Measurements from ENCODE around the gene SHOC1. TPM values are rescaled to one million over a fixed set of nuclear protein-coding genes. Genes with fewer than 3 reads are reported as not detected.
A peak's percentile ranks its signal among the peaks of the same experiment; 100 is the strongest.

Gene SHOC1
- total and polyA plus RNA-seq, 2 donors (not counting 3 experiments of a cell fraction or from before 2014, with no cell fraction given), result not detected

DNA sequence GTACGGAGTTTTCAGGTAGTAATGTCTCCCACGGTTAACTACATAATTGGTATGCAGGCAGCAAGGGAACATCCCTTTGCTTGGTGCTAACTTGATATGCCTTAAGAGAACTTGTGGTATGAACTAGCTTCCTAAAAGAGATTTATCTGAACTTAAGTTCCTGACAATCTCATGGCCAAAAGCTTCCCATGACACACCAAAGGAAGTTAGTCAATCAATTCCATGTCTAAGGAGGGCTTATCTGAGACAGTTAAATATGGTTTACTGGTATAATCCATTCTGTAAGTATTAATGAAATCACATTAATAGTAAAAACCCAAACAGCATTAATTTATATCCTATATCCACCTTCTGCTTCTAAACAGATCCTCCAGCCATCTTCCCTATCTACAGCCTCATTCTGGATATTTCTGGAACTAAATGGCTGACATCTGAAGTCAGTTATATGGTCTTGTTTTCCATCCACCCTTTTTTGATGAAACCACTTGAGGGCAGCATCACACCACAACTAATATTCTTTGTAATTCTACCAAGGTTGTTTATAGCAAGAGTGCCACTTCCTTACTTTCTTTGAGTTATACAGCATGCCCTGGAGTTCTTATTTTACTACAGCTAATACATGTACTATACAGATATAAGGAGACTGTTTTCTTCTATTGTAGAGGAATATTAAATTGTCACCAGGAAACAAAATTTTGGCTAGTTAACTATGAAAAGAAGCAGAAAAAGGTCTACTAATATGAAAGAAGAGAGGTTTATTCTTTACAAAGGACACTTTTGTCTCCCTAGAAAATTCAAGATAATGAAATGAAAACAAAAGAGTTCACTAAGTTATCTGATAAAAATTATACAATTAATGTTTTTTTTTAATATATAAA is 34.7 kb downstream of the SHOC1 start:
- POLR2A ChIA-PET, result interaction anchor here (1.0 kb wide), 2 partner anchors 129 to 314 kb away, joined by 5 to 8 read pairs; partner anchors contain the start of gene DNAJC25
- DNase-seq (ENCODE audit: low read depth, low spot score), result peak; percentile 95
- intact Hi-C loops (cut with micrococcal nuclease) (loop anchor here (1.0 to 5.0 kb wide), 11 partner anchors 67 to 601 kb away; partner anchors contain the start of gene PTBP3), dilution Hi-C loops (cut with MboI; ENCODE audit: extremely low pct_ligation_motif_present, low sequenced_read_pairs) (no loop called here)
- peak overlapping the region; percentile 51 for H3K27ac ChIP-seq (ENCODE audit: insufficient read depth, low read depth, low read length)
- peaks cover 12% of the 10 kb centered on the region for H3K4me1 ChIP-seq (ENCODE audit: control insufficient read depth, extremely low read depth, insufficient read depth, low read length)
- FAIRE-seq, result peak; percentile 31
- no peaks in the 10 kb centered on the region for H3K27me3 ChIP-seq (ENCODE audit: control insufficient read depth in 2 of 2, insufficient read depth in 2 of 2, low read length in 2 of 2)
- H3K36me3 ChIP-seq (ENCODE audit: control insufficient read depth in 2 of 2, extremely low read depth in 1 of 2, insufficient read depth in 2 of 2, low read length in 2 of 2), result no peaks in the 10 kb centered on the region
- H3K9ac ChIP-seq (replicated peaks; ENCODE audit: extremely low read depth, insufficient read depth, low read length), result peak overlapping the region; percentile 57
- no TSS peak for BruUV-seq (replicated peaks)
- peak overlapping the region; percentile 25 for H3K4me2 ChIP-seq (ENCODE audit: insufficient read depth, low read length)
- CTCF ChIA-PET, result interaction anchor here (0.5 to 7.0 kb wide), 42 partner anchors 9 to 1143 kb away, joined by 3 to 256 read pairs (median 4); partner anchors contain the start of genes GNG10 and UGCG
- H3K9me3 ChIP-seq (replicated peaks; ENCODE audit: control insufficient read depth, insufficient read depth, low read length), result no peaks in the 10 kb centered on the region
- no peak overlapping the region for H3K4me3 ChIP-seq (replicated peaks in 1 of 3; ENCODE audit: insufficient read depth in 1 of 3, low read depth in 1 of 3, low read length in 3 of 3)
- no peaks in the 10 kb centered on the region for H3K79me2 ChIP-seq (ENCODE audit: control insufficient read depth, insufficient read depth, low read length)
- H3K9me1 ChIP-seq (replicated peaks; ENCODE audit: control insufficient read depth, extremely low read depth, insufficient read depth, low read length), result no peaks in the 10 kb centered on the region
- peak; percentile 44 for TF ChIP-seq GATA2 (IDR thresholded peaks at IDR 0.05; ENCODE audit: insufficient read depth, insufficient read length, low read depth, low read length)
- TF ChIP-seq, protein P1, sequence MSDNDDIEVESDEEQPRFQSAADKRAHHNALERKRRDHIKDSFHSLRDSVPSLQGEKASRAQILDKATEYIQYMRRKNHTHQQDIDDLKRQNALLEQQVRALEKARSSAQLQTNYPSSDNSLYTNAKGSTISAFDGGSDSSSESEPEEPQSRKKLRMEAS (IDR thresholded peaks at IDR 0.05; ENCODE audit: insufficient read depth, insufficient read length), result no peak
- no peak for TF ChIP-seq POLR2A (IDR thresholded peaks at IDR 0.05; ENCODE audit: low read depth, low read length)
- TF ChIP-seq EZH2 (IDR thresholded peaks at IDR 0.05; ENCODE audit: borderline replicate concordance, low read depth, low read length, severe bottlenecking), result no peak
- TF ChIP-seq POLR2AphosphoS5 (IDR thresholded peaks at IDR 0.05; ENCODE audit: insufficient read depth, low read depth, low read length), result no peak
- TF ChIP-seq FOS (IDR thresholded peaks at IDR 0.05; ENCODE audit: borderline replicate concordance, insufficient read depth, low read length), result no peak
- TF ChIP-seq, protein P2, sequence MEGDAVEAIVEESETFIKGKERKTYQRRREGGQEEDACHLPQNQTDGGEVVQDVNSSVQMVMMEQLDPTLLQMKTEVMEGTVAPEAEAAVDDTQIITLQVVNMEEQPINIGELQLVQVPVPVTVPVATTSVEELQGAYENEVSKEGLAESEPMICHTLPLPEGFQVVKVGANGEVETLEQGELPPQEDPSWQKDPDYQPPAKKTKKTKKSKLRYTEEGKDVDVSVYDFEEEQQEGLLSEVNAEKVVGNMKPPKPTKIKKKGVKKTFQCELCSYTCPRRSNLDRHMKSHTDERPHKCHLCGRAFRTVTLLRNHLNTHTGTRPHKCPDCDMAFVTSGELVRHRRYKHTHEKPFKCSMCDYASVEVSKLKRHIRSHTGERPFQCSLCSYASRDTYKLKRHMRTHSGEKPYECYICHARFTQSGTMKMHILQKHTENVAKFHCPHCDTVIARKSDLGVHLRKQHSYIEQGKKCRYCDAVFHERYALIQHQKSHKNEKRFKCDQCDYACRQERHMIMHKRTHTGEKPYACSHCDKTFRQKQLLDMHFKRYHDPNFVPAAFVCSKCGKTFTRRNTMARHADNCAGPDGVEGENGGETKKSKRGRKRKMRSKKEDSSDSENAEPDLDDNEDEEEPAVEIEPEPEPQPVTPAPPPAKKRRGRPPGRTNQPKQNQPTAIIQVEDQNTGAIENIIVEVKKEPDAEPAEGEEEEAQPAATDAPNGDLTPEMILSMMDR (IDR thresholded peaks at IDR 0.05; ENCODE audit: extremely low read depth in 1 of 2, insufficient read depth in 1 of 2, low read depth in 1 of 2, low read length in 2 of 2), result peak; percentile 38 to 40
- no peak for TF ChIP-seq MYC (IDR thresholded peaks at IDR 0.05; ENCODE audit: low read depth, low read length)
- TF ChIP-seq JUN (IDR thresholded peaks at IDR 0.05; ENCODE audit: borderline replicate concordance, insufficient read depth, insufficient read length, low read depth), result no peak
- no peaks in the 10 kb centered on the region for H4K20me1 ChIP-seq (replicated peaks; ENCODE audit: control insufficient read depth, extremely low read depth, insufficient read depth, low read length)
- peak overlapping the region; percentile 76 for H2AFZ ChIP-seq (ENCODE audit: low read depth, low read length)
